ENCODE results near the gene LCN6. TPM values are rescaled to one million over a fixed set of nuclear protein-coding genes. Genes with fewer than 3 reads are reported as not detected.
A peak's percentile ranks its signal among the peaks of the same experiment; 100 is the strongest.

LCN6 gene
- total RNA-seq, 2 experiments from 2014 or later = not detected

GRCh38 chr9:136701668-136702053 is 46.7 kb downstream of the LCN6 start:
- DNase-seq (no peak), ATAC-seq (peak; percentile 4)
- peaks cover 20% of the 10 kb centered on the region for H3K4me1 Mint-ChIP-seq
- intact Hi-C loops (cut with DNase I, micrococcal nuclease) = loop anchor here (1.0 to 5.0 kb wide), 8 partner anchors 14 to 794 kb away; partner anchors contain the start of genes AGPAT2 (in 1 of the 2), CAMSAP1 (in 1 of the 2), SEC16A (in 1 of the 2) and TUBB4B (in 1 of the 2)
- H3K36me3 Mint-ChIP-seq (ENCODE audit: low read depth) = no peaks in the 10 kb centered on the region
- POLR2A ChIA-PET = no interaction called here
- H3K9me3 Mint-ChIP-seq (ENCODE audit: low read depth) = no peaks in the 10 kb centered on the region
- CTCF ChIA-PET = interaction anchor here (0.9 to 1.8 kb wide), 4 partner anchors 15 to 158 kb away, joined by 3 to 5 read pairs (median 4); no protein-coding TSS in a partner anchor
- H3K4me3 Mint-ChIP-seq = peak overlapping the region; percentile 62
- H3K27me3 Mint-ChIP-seq = peaks cover 21% of the 10 kb centered on the region
- H3K27ac Mint-ChIP-seq = peak overlapping the region; percentile 91

GRCh38 chr9:136700959-136701667 is 47.2 kb downstream of the LCN6 start:
- Mint-ChIP-seq H3K4me3 (peak overlapping the region; percentile 62), H3K36me3 (ENCODE audit: low read depth) (no peaks in the 10 kb centered on the region), H3K27ac (peak overlapping the region; percentile 91), H3K27me3 (peaks cover 20% of the 10 kb centered on the region), H3K4me1 (peaks cover 20% of the 10 kb centered on the region), H3K9me3 (ENCODE audit: low read depth) (no peaks in the 10 kb centered on the region)
- DNase-seq (peak; percentile 92), ATAC-seq (peak; percentile 97)
- POLR2A ChIA-PET = interaction anchor here (0.6 to 1.2 kb wide), 4 partner anchors 14 to 734 kb away, joined by 3 to 7 read pairs (median 5); partner anchors contain the start of gene AGPAT2
- intact Hi-C loops (cut with DNase I, micrococcal nuclease) = loop anchor here (1.0 to 5.0 kb wide), 8 partner anchors 14 to 794 kb away; partner anchors contain the start of genes AGPAT2 (in 1 of the 2), CAMSAP1 (in 1 of the 2), SEC16A (in 1 of the 2) and TUBB4B (in 1 of the 2)
- CTCF ChIA-PET = interaction anchor here (0.6 to 1.8 kb wide), 7 partner anchors 15 to 347 kb away, joined by 3 to 5 read pairs (median 4); no protein-coding TSS in a partner anchor

- POLR2A ChIA-PET = interaction anchor here (1.2 kb wide), 1 partner anchor 28 kb away, joined by 4 read pairs; no protein-coding TSS in a partner anchor
Observed at GRCh38 chr9:136700304-136700703, 48.0 kb downstream of the LCN6 start.

GRCh38 chr9:136698635-136699246 is 49.6 kb downstream of the LCN6 start:
- Mint-ChIP-seq H3K27ac (no peak overlapping the region), H3K4me3 (no peak overlapping the region), H3K27me3 (peaks cover 15% of the 10 kb centered on the region), H3K9me3 (ENCODE audit: low read depth) (no peaks in the 10 kb centered on the region), H3K36me3 (ENCODE audit: low read depth) (no peaks in the 10 kb centered on the region), H3K4me1 (peaks cover 20% of the 10 kb centered on the region)
- ChIA-PET CTCF (interaction anchor here (0.6 to 1.0 kb wide), 3 partner anchors 24 to 331 kb away, joined by 3 to 4 read pairs (median 3); no protein-coding TSS in a partner anchor), POLR2A (interaction anchor here (0.7 kb wide), 1 partner anchor 546 kb away, joined by 5 read pairs; no protein-coding TSS in a partner anchor)
- ATAC-seq (no peak), DNase-seq (no peak)
- intact Hi-C loops (cut with DNase I, micrococcal nuclease) = no loop called here

More at GRCh38 chr9:136700304-136700703, 48.0 kb downstream of the LCN6 start:
- Mint-ChIP-seq H3K27ac (no peak overlapping the region), H3K9me3 (ENCODE audit: low read depth) (no peaks in the 10 kb centered on the region), H3K4me3 (no peak overlapping the region), H3K36me3 (ENCODE audit: low read depth) (no peaks in the 10 kb centered on the region), H3K4me1 (peaks cover 20% of the 10 kb centered on the region), H3K27me3 (peaks cover 17% of the 10 kb centered on the region)
- ATAC-seq (no peak), DNase-seq (no peak)
- intact Hi-C loops (cut with DNase I, micrococcal nuclease) = loop anchor here (2.0 to 5.0 kb wide), 2 partner anchors 28 to 793 kb away; partner anchors contain the start of gene CAMSAP1 (in 1 of the 2)
- CTCF ChIA-PET = interaction anchor here (0.6 to 1.8 kb wide), 4 partner anchors 14 to 346 kb away, joined by 3 to 5 read pairs (median 4); no protein-coding TSS in a partner anchor

GRCh38 chr9:136697821-136698526 is 50.4 kb downstream of the LCN6 start:
- intact Hi-C loops (cut with DNase I, micrococcal nuclease) = no loop called here
- Mint-ChIP-seq H3K27me3 (peaks cover 15% of the 10 kb centered on the region), H3K4me1 (peaks cover 20% of the 10 kb centered on the region), H3K36me3 (ENCODE audit: low read depth) (no peaks in the 10 kb centered on the region), H3K9me3 (ENCODE audit: low read depth) (no peaks in the 10 kb centered on the region), H3K4me3 (no peak overlapping the region), H3K27ac (no peak overlapping the region)
- DNase-seq = no peak
- CTCF ChIA-PET = interaction anchor here (0.6 to 1.4 kb wide), 5 partner anchors 23 to 485 kb away, joined by 3 to 4 read pairs (median 3); no protein-coding TSS in a partner anchor
- no peak for ATAC-seq
- POLR2A ChIA-PET = interaction anchor here (0.7 kb wide), 1 partner anchor 546 kb away, joined by 5 read pairs; no protein-coding TSS in a partner anchor

- Mint-ChIP-seq H3K9me3 (ENCODE audit: low read depth) (no peaks in the 10 kb centered on the region), H3K27ac (no peak overlapping the region), H3K4me3 (no peak overlapping the region), H3K36me3 (ENCODE audit: low read depth) (no peaks in the 10 kb centered on the region), H3K27me3 (peaks cover 15% of the 10 kb centered on the region), H3K4me1 (peaks cover 19% of the 10 kb centered on the region)
- DNase-seq (no peak), ATAC-seq (no peak)
- ChIA-PET POLR2A (no interaction called here), CTCF (interaction anchor here (1.4 kb wide), 1 partner anchor 25 kb away, joined by 3 read pairs; no protein-coding TSS in a partner anchor)
- intact Hi-C loops (cut with DNase I, micrococcal nuclease) = no loop called here
Observed at GRCh38 chr9:136697146-136697820, 51.0 kb downstream of the LCN6 start.

GRCh38 chr9:136696502-136696901 is 51.8 kb downstream of the LCN6 start:
- H3K4me1 Mint-ChIP-seq = peaks cover 14% of the 10 kb centered on the region
- CTCF ChIA-PET = no interaction called here
- ATAC-seq (no peak), DNase-seq (no peak)
- POLR2A ChIA-PET = no interaction called here
- H3K27me3 Mint-ChIP-seq = peaks cover 13% of the 10 kb centered on the region
- H3K9me3 Mint-ChIP-seq (ENCODE audit: low read depth) = no peaks in the 10 kb centered on the region
- no peak overlapping the region for H3K4me3 Mint-ChIP-seq
- intact Hi-C loops (cut with DNase I, micrococcal nuclease) = no loop called here
- no peak overlapping the region for H3K27ac Mint-ChIP-seq
- H3K36me3 Mint-ChIP-seq (ENCODE audit: low read depth) = no peaks in the 10 kb centered on the region

- POLR2A ChIA-PET = no interaction called here
- ATAC-seq = no peak
- CTCF ChIA-PET = no interaction called here
Observed at GRCh38 chr9:136695955-136696354, 52.4 kb downstream of the LCN6 start.

GRCh38 chr9:136695435-136695895 is 52.9 kb downstream of the LCN6 start:
- Mint-ChIP-seq H3K27ac (no peak overlapping the region), H3K4me1 (peaks cover 4% of the 10 kb centered on the region), H3K36me3 (ENCODE audit: low read depth) (no peaks in the 10 kb centered on the region), H3K9me3 (ENCODE audit: low read depth) (no peaks in the 10 kb centered on the region), H3K4me3 (no peak overlapping the region), H3K27me3 (peaks cover 13% of the 10 kb centered on the region)
- intact Hi-C loops (cut with DNase I, micrococcal nuclease) = no loop called here
- POLR2A ChIA-PET = no interaction called here
- CTCF ChIA-PET = no interaction called here
- ATAC-seq (no peak), DNase-seq (no peak)

More at GRCh38 chr9:136695955-136696354, 52.4 kb downstream of the LCN6 start:
- Mint-ChIP-seq H3K9me3 (ENCODE audit: low read depth) (no peaks in the 10 kb centered on the region), H3K4me1 (peaks cover 9% of the 10 kb centered on the region), H3K27me3 (peaks cover 13% of the 10 kb centered on the region), H3K4me3 (no peak overlapping the region), H3K27ac (no peak overlapping the region), H3K36me3 (ENCODE audit: low read depth) (no peaks in the 10 kb centered on the region)
- intact Hi-C loops (cut with DNase I, micrococcal nuclease) = no loop called here
- DNase-seq = no peak

- ATAC-seq = no peak
- ChIA-PET CTCF (interaction anchor here (0.8 kb wide), 1 partner anchor 69 kb away, joined by 3 read pairs; no protein-coding TSS in a partner anchor), POLR2A (no interaction called here)
- no peak overlapping the region for H3K27ac Mint-ChIP-seq
- no peaks in the 10 kb centered on the region for H3K9me3 Mint-ChIP-seq (ENCODE audit: low read depth)
- no peaks in the 10 kb centered on the region for H3K4me1 Mint-ChIP-seq
- no peak overlapping the region for H3K4me3 Mint-ChIP-seq
- no peaks in the 10 kb centered on the region for H3K36me3 Mint-ChIP-seq (ENCODE audit: low read depth)
- intact Hi-C loops (cut with DNase I, micrococcal nuclease) = loop anchor here in 1 of 2 experiments (1.0 kb wide), 1 partner anchor 210 kb away; no protein-coding TSS in a partner anchor
- peaks cover 9% of the 10 kb centered on the region for H3K27me3 Mint-ChIP-seq
- no peak for DNase-seq
Observed at GRCh38 chr9:136694872-136695247, 53.5 kb downstream of the LCN6 start.

Measured in activated CD4-positive, alpha-beta T cell treated with anti-CD3 and anti-CD28 coated beads for 36 hours (primary cell).